Left ventricle myocardium inferior (tissue), 1 donor: ENCODE results near the gene CHI3L1. TPM values are rescaled to one million over a fixed set of nuclear protein-coding genes. Genes with fewer than 3 reads are reported as not detected.

ENCODE experiments used
- DNase-seq: peaks from one replicate; pipeline ENCODE4 v3.0.0-alpha.2; 2020
- H3K27ac ChIP-seq: fragments of 200-600 bp; replicated peaks from 2 replicates; pipeline ENCODE4 v1.8.0; 2021
- H3K27me3 ChIP-seq: fragments of 200-600 bp; 2 replicates; pipeline ENCODE4 v1.8.0; 2021; ENCODE audit warnings: low read depth
- H3K36me3 ChIP-seq: fragments of 200-600 bp; 2 replicates; pipeline ENCODE4 v1.8.0; 2021
- H3K4me1 ChIP-seq: fragments of 200-600 bp; 2 replicates; pipeline ENCODE4 v1.8.0; 2021
- H3K4me3 ChIP-seq: fragments of 200-600 bp; 2 replicates; pipeline ENCODE4 v1.8.0; 2021; ENCODE audit warnings: mild to moderate bottlenecking, moderate library complexity
- H3K9me3 ChIP-seq: fragments of 200-600 bp; replicated peaks from 2 replicates; pipeline ENCODE4 v1.8.0; 2021
- CTCF ChIP-seq: fragments of 200-600 bp; IDR thresholded peaks from 2 replicates; pipeline ENCODE4 v1.8.0; 2021; ENCODE audit warnings: antibody characterized with exemption, mild to moderate bottlenecking, borderline replicate concordance
- intact Hi-C: fragments of 100-400 bp; cut with micrococcal nuclease; formaldehyde crosslinking; loops from one replicate; pipeline ENCODE4 v1.11.0; 2022
- total RNA-seq: library from RNA; stranded (reverse); fragmentation: NEBNext Ultra II Directional; extraction: Animal tissue kit (Norgen Biotek cat#: 25700); gene quantifications from one replicate; pipeline ENCODE4 v1.2.1, GENCODE V29; 2021
- donor health status: DM: no; HTN: yes; CAD: no; lungs with severe emphysema.

Gene CHI3L1
- total RNA-seq, 1 donor from 2014 or later = not detected

- intact Hi-C loops = no loop called here
- no peak for DNase-seq
- no peak for TF ChIP-seq CTCF
- Histone ChIP-seq H3K27me3 (peaks cover 69% of the 10 kb centered on the region), H3K36me3 (no peaks in the 10 kb centered on the region), H3K27ac (no peak overlapping the region), H3K4me3 (no peak overlapping the region), H3K9me3 (no peaks in the 10 kb centered on the region), H3K4me1 (no peaks in the 10 kb centered on the region)
These were observed 38.6 kb upstream of the CHI3L1 start for GRCh38 chr1:203225071-203225470.

DNA sequence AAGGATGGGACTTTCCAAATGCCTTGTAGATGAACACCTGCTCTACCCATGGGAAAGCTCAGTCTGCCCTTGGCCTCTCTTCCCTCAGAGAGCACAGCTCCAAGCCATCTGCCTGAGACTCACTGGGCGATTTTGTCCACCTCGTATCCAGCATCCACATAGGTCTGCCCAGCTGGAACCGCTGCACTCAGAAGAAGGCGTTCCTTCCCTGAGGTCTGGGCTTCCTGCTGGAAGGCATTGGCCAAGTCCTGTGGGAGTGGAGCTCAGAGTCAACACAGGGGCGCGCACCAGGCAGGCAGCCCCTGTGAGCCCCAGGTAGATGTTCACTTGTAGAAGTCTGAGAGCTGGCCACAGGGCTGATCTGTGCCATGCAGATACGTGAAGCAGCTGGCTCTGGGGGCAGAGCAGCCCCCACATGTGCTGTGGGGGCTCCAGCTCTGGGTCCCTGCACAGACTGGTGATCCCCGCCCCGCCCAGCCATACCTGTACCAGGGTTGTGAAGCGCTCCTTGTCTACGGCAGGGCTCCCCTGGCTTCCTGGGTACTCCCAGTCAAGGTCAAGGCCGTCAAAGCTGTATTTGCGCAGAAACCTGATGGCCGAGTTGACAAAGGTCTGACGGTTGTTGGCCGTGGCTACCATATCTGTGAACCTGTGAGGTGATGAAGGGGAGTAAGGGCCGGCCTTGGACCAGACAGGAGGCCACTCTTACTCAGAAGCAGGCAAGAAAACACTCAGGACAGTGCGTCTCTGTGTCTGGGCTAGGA is 36.7 kb upstream of the CHI3L1 start:
- no peaks in the 10 kb centered on the region for H3K9me3 ChIP-seq
- H3K36me3 ChIP-seq = no peaks in the 10 kb centered on the region
- TF ChIP-seq CTCF = no peak
- intact Hi-C loops = no loop called here
- H3K4me3 ChIP-seq = no peak overlapping the region
- H3K4me1 ChIP-seq = no peaks in the 10 kb centered on the region
- no peak overlapping the region for H3K27ac ChIP-seq
- no peak for DNase-seq
- peaks cover 57% of the 10 kb centered on the region for H3K27me3 ChIP-seq

DNA sequence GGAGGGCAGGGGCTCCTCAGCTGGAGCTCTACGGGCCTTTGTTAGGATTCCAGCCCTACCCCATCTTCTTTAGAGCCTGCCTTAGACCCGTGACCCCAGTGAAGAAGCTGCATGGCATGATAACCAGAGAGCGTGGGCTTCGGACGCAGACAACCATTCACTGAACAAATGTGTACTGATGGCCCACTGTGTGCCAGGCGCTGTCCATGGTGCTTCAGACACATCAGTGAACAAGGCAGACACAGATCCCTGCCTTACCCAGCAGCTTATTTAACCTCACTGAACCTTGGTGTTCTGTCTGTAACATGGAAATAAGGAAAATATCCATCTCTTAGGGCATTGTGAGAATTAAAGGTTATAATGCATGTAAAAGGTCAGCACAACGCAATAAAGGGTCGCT is 33.4 kb upstream of the CHI3L1 start:
- TF ChIP-seq CTCF = no peak
- no peak overlapping the region for H3K27ac ChIP-seq
- DNase-seq = no peak
- no peaks in the 10 kb centered on the region for H3K36me3 ChIP-seq
- peaks cover 55% of the 10 kb centered on the region for H3K27me3 ChIP-seq
- H3K9me3 ChIP-seq = no peaks in the 10 kb centered on the region
- intact Hi-C loops = no loop called here
- no peak overlapping the region for H3K4me3 ChIP-seq
- H3K4me1 ChIP-seq = peaks cover 5% of the 10 kb centered on the region

- Histone ChIP-seq H3K4me1 (peaks cover 5% of the 10 kb centered on the region), H3K27me3 (peaks cover 48% of the 10 kb centered on the region), H3K4me3 (no peak overlapping the region), H3K9me3 (no peaks in the 10 kb centered on the region), H3K36me3 (no peaks in the 10 kb centered on the region), H3K27ac (no peak overlapping the region)
- no peak for DNase-seq
- intact Hi-C loops = no loop called here
- no peak for TF ChIP-seq CTCF
These were observed 32.7 kb upstream of the CHI3L1 start for GRCh38 chr1:203219171-203219570.

DNA sequence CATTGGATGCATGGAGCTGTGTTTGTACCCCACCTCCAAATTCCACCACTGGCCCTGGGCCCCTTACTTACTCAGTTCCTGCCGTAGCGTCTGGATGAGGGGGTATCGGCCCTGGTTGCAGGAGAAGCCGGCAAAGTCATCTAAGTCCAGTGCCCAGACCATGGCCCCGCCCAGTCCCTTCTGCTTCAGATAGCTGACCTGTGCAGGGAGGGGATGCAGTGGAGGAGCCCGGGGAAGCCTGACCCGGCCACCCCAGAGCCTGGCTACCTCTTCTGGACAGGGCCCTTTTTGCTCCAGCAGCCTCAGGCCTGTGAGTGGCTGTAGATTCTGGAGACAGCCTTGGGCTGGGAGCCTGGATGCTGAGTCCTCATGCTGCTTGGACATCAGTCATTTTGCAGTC is 31.2 kb upstream of the CHI3L1 start:
- peaks cover 39% of the 10 kb centered on the region for H3K27me3 ChIP-seq
- no peak for TF ChIP-seq CTCF
- no peaks in the 10 kb centered on the region for H3K36me3 ChIP-seq
- peaks cover 5% of the 10 kb centered on the region for H3K4me1 ChIP-seq
- intact Hi-C loops = loop anchor here (2.0 kb wide), 1 partner anchor 179 kb away; no protein-coding TSS in a partner anchor
- no peak for DNase-seq
- H3K27ac ChIP-seq = no peak overlapping the region
- H3K9me3 ChIP-seq = no peaks in the 10 kb centered on the region
- no peak overlapping the region for H3K4me3 ChIP-seq
